ENCODE measurements around the gene UFSP1. TPM values are rescaled to one million over a fixed set of nuclear protein-coding genes. Genes with fewer than 3 reads are reported as not detected.
"Not testable (repeated sequence)": the region's sequence is repeated elsewhere in the genome, so short reads cannot be mapped to it uniquely, and the experiment has no call there.

The UFSP1 gene
- total and polyA plus RNA-seq, 2 experiments from 2014 or later = 3.9 to 16.0 TPM

DNA sequence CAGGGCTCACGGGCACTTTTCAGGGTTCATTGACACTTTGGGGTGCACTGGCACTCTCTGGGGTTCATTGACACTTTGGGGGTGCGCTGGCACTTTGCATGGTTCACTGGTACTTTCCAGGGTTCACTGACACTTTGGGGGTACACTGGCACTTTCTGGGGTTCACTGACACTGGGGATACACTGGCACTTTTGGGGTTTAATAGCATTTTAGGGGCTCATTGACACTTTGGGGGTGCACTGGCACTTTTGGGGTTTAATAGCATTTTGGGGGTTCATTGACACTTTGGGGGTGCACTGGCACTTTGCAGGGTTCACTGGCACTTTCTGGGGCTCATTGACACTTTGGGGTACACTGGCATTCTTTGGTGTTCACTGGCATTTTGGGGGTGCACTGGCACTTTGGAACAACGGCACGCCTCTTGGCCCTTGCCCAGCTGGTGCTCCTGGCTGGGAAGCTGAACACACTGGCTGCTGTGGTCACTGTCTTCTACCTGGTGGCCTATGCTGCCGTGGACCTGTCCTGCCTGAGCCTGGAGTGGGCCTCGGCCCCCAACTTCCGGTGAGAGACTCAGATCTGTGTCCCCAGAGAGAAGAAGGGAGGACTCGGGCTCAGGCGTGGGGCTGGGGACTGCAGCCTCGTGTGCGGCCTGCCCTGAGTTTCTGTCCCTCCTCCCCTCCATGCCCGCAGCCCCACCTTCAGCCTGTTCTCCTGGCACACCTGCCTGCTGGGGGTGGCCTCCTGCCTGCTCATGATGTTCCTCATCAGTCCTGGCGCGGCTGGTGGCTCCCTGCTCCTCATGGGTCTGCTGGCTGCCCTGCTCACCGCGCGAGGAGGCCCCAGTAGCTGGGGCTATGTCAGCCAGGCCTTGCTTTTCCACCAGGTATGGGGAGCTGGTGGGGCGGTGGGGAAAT lies 28.6 kb downstream of the UFSP1 start:
- no peak for DNase-seq (ENCODE audit: low read depth in 1 of 2, low spot score in 1 of 2)
- H3K4me1 ChIP-seq (ENCODE audit: low read depth) = no peaks in the 10 kb centered on the region
- no peak overlapping the region for H3K4me3 ChIP-seq
- no peak for TF ChIP-seq CTCF (IDR thresholded peaks at IDR 0.05; ENCODE audit: low read depth, low read length)
- H3K27ac ChIP-seq = no peak overlapping the region
- no peaks in the 10 kb centered on the region for H3K9me3 ChIP-seq (ENCODE audit: low read depth)
- H3K27me3 ChIP-seq = no peaks in the 10 kb centered on the region
- H3K36me3 ChIP-seq = no peaks in the 10 kb centered on the region

DNA sequence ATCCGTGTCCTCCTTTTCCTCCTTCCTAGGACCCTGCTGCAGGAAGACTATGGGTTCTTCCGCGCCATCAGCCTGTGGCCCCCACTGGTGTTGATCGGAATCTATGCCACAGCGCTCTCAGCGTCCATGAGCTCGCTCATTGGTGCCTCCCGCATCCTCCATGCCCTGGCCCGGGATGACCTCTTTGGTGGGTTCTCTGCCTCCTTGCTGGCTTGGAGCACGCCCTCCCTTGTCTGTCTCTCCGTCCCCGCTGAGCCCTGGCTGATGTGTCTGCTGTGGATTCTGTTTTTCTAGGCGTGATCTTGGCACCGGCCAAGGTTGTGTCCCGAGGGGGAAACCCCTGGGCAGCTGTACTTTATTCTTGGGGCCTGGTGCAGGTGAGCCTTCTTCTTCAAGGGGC lies 29.7 kb downstream of the UFSP1 start:
- no peak overlapping the region for H3K27ac ChIP-seq
- no peaks in the 10 kb centered on the region for H3K4me1 ChIP-seq (ENCODE audit: low read depth)
- DNase-seq (ENCODE audit: low read depth in 1 of 2, low spot score in 1 of 2) = no peak
- H3K9me3 ChIP-seq (ENCODE audit: low read depth) = no peaks in the 10 kb centered on the region
- TF ChIP-seq CTCF (IDR thresholded peaks at IDR 0.05; ENCODE audit: low read depth, low read length) = no peak
- H3K27me3 ChIP-seq = no peaks in the 10 kb centered on the region
- no peak overlapping the region for H3K4me3 ChIP-seq
- no peaks in the 10 kb centered on the region for H3K36me3 ChIP-seq

DNA sequence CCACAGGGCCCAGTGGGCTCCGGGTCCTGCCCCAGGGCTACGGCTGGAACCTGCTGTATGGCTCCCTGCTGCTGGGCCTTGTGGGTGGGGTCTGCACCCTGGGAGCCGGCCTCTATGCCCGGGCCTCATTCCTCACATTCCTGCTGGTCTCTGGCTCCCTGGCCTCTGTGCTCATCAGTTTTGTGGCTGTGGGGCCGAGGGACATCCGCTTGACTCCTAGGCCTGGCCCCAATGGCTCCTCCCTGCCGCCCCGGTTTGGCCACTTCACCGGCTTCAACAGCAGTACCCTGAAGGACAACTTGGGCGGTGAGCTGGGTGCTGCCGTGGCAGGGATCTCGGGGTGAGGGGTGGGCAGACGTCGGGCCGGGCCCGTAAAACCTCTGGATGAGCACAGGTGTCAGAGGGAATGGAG lies 32.6 kb downstream of the UFSP1 start:
- Histone ChIP-seq H3K27me3 (no peaks in the 10 kb centered on the region), H3K27ac (no peak overlapping the region), H3K4me1 (ENCODE audit: low read depth) (no peaks in the 10 kb centered on the region), H3K36me3 (no peaks in the 10 kb centered on the region), H3K9me3 (ENCODE audit: low read depth) (no peaks in the 10 kb centered on the region), H3K4me3 (no peak overlapping the region)
- TF ChIP-seq CTCF (IDR thresholded peaks at IDR 0.05; ENCODE audit: low read depth, low read length) = no peak
- no peak for DNase-seq (ENCODE audit: low read depth in 1 of 2, low spot score in 1 of 2)

- H3K4me3 ChIP-seq = no peak overlapping the region
- no peak for DNase-seq (ENCODE audit: low read depth in 1 of 2, low spot score in 1 of 2)
- H3K36me3 ChIP-seq = no peaks in the 10 kb centered on the region
- no peak overlapping the region for H3K27ac ChIP-seq
- no peaks in the 10 kb centered on the region for H3K27me3 ChIP-seq
- no peaks in the 10 kb centered on the region for H3K9me3 ChIP-seq (ENCODE audit: low read depth)
- no peaks in the 10 kb centered on the region for H3K4me1 ChIP-seq (ENCODE audit: low read depth)
- no peak for TF ChIP-seq CTCF (IDR thresholded peaks at IDR 0.05; ENCODE audit: low read depth, low read length)
Observed at GRCh38 chr7:100855515-100855914, 34.0 kb downstream of the UFSP1 start.

- not testable (repeated sequence) for H3K9me3 ChIP-seq (ENCODE audit: low read depth); H3K4me3 ChIP-seq; DNase-seq (ENCODE audit: low read depth in 1 of 2, low spot score in 1 of 2); H3K27me3 ChIP-seq; H3K27ac ChIP-seq; H3K36me3 ChIP-seq; H3K4me1 ChIP-seq (ENCODE audit: low read depth)
Observed at GRCh38 chr7:100854899-100855298, 34.6 kb downstream of the UFSP1 start.

DNA sequence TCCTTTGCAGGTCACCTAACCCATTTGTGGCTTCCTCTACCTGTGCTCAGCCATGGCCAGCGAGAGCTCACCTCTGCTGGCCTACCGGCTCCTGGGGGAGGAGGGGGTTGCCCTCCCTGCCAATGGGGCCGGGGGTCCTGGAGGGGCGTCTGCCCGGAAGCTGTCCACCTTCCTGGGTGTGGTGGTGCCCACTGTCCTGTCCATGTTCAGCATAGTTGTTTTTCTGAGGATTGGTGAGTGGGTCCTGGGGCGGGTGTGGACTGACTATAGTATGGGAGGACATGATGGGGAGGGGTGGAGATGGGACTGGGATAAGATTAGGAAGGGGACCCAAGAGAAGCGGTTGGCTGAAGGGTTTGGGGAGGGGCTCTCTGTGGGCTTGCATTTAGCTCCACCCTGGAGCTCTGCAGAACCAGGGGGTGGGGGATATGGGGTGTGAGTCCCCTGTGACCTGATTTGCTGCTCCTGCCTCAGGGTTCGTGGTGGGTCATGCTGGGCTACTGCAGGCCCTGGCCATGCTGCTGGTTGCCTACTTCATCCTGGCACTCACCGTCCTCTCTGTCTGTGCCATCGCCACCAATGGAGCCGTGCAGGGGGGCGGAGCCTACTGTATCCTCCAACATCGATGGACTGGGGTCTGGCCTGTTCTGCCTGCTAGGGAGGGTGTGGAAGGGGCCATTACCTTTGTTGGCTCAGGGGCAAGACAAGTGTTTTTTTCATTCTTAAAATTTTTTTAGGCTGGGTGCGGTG lies 35.2 kb downstream of the UFSP1 start:
- no peak for DNase-seq (ENCODE audit: low read depth in 1 of 2, low spot score in 1 of 2)
- Histone ChIP-seq H3K27ac (no peak overlapping the region), H3K4me1 (ENCODE audit: low read depth) (no peaks in the 10 kb centered on the region), H3K36me3 (no peaks in the 10 kb centered on the region), H3K27me3 (no peaks in the 10 kb centered on the region), H3K9me3 (ENCODE audit: low read depth) (no peaks in the 10 kb centered on the region), H3K4me3 (no peak overlapping the region)
- no peak for TF ChIP-seq CTCF (IDR thresholded peaks at IDR 0.05; ENCODE audit: low read depth, low read length)

Data from cardiac muscle cell (in vitro differentiated cells and primary cell).